DMS114 treated with DMSO at 0.1 percent for 48 hours (cell line): ENCODE measurements around the gene ZCCHC14.
"Not testable (repeated sequence)": the region's sequence is repeated elsewhere in the genome, so short reads cannot be mapped to it uniquely, and the experiment has no call there.

ENCODE experiments used
- DNase-seq: peaks from one replicate; lab custom pipeline; 2025; ENCODE audit not compliant: unreplicated experiment; lab: John Stamatoyannopoulos, UW

The ZCCHC14 gene

DNA sequence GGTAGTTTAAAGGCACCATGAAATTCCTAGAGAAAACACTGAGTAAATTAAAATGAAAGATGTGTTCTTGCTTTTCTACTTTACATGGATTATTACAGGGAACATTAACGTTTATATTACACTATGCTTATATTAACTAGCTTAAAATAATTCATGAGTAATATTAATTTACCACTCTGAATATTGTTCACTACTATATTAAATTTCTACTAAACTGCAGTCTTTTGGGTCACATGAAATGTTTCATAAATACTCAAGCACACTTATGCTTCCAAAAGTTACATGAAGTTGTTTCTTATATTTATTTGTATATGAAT, 104.0 kb downstream of the ZCCHC14 start:
- DNase-seq = no peak

DNA sequence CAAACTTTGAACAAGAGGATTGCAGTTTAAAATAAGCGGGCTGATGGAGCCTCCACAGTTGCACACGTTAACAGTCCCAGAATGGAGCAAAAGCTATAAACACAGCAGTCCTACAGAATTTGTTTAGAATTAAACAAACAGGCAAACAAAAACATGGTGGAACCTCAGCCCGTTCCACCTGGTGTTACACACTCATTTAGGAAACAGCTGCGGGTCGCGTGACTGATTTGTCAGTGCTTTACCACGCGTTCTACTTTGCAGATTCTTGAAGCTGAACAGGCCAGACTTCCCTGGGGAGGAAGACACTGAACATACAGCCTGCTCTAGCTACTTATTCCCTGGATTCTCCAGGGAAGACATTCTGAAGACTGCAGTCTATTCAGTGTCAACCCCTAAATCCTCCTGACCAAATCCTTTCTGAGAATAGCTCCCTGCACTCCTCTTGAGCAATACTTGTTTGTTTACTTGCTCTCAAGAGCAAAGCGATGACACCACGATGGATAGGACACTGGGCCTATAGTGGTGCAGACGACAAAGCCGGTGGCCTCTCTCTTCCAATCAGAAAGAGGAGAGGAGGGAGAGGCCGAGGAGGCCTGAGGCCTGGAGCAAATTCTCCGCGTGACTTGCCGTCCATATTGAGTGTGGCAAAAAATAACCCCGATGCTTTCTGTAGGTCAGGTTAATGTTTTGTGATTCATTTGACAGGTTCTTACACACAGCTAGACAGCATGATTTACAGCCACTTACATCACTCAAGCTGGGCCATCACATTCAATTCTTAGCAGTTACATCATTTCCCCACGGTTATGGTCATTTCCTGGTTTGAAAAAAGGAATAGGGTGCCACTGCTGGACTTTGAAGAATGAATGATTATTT, 104.6 kb downstream of the ZCCHC14 start:
- peak; percentile 96 for DNase-seq

DNA sequence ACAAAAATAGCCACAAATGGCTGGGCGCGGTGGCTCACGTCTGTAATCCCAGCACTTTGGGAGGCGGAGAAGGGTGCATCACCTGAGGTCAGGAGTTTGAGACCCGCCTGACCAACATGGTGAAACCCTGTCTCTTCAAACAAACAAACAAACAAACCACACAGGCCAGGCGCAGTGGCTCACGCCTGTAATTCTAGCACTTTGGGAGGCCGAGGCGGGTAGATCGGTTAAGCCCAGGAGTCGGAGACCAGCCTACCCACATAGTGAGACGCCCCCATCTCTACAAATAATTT, 108.0 kb downstream of the ZCCHC14 start:
- not testable (repeated sequence) for DNase-seq

GRCh38 chr16:87384162-87384874, 108.5 kb downstream of the ZCCHC14 start:
- DNase-seq = no peak

DNA sequence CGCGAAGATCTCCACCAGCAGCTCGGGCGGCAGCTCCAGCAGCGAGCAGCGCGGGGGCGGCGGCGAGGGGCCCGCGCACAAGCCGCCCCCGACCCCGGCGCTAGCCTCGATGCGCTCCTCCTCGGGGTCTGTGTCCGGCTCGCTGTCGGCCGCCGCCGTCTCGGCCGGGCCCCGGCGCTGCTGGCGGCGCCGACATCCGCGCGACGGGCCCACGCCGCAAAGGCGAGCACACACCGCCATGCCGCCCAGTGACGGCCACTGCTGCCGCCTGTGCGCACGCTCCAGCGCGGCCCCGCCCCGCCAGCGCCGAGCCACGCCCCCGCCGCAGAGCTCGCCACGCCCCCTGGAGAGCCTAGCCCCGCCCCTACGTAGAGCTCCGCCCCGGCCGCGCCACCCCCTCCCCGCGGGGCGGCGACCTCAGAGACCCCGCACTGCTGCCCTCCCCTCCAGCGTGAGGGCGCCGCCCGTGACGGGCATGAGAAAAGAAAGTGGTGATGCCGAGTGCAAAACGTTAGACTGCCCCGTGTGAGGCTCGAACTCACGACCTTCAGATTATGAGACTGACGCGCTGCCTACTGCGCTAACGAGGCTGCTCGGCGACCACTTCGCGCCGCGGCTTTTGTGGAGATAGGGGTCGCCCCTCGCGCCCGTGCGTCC, 109.2 kb downstream of the ZCCHC14 start, which contains the start of gene FBXO31:
FBXO31 (minus strand) TSS at position 272 of the 657 bp plus-strand sequence; CDS start at position 240, 32 bp downstream.
- DNase-seq = peak; percentile 85

DNA sequence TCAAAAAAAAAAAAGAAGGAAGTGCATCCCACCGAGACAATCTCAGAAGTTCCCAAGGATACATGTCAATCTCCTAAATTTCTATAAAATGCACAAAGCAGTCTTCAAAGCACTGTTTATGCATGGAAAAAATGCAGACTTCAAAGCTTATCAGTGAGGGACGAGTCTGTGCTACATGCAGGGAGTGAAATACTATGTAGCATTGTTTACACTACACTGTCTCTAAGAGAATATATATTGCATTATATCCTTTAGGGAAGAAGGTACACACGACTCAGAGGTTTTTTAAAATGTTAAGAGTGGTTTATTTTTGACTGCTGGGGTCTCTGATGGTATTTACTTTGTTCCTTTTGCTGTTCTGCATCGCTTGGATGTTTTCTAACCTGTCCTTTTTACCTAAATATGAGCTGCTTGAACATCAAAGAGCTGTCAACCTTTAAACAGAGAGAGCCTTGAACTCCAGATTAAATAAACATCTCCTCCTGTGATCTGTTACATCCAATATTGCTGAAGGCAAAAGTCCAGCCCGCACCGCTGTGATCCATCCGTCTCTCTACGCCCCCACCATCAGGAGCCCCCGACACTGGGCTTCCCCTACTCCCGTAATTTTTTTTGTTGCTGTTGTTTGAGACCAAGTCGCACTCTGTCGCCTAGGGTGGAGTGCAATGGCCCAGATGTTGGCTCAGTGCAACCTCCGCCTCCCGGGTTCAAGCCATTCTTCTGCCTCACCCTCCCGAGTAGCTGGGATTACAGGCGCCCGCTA, 110.6 kb downstream of the ZCCHC14 start:
- DNase-seq = no peak

GRCh38 chr16:87380881-87381280, 111.9 kb downstream of the ZCCHC14 start:
- DNase-seq = no peak

- DNase-seq = no peak
These were observed 112.4 kb downstream of the ZCCHC14 start for GRCh38 chr16:87380403-87380802.

- not testable (repeated sequence) for DNase-seq
These were observed 113.5 kb downstream of the ZCCHC14 start for GRCh38 chr16:87379312-87379752.

DNA sequence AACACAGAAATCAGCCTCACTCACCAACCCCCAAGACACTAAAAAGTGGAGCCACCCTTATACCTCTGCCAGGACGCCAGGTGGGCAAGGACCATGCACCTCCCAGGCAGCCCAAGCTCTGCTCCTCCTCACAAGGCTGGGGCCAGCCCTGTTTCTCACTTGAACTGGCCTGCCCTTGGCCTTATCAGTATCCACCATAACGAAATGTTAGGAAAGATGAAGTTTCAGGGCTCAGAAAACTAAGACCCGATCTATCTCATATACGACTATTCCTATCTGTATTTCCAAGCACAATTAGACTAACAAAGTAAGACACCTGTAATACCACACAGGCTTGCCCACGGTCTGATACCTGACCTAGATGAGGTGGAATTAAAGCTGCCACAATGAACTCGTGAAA, 116.2 kb downstream of the ZCCHC14 start:
- DNase-seq = no peak

GRCh38 chr16:87375426-87376135, 117.2 kb downstream of the ZCCHC14 start:
- DNase-seq = no peak

GRCh38 chr16:87374313-87374712, 118.5 kb downstream of the ZCCHC14 start:
- no peak for DNase-seq

DNA sequence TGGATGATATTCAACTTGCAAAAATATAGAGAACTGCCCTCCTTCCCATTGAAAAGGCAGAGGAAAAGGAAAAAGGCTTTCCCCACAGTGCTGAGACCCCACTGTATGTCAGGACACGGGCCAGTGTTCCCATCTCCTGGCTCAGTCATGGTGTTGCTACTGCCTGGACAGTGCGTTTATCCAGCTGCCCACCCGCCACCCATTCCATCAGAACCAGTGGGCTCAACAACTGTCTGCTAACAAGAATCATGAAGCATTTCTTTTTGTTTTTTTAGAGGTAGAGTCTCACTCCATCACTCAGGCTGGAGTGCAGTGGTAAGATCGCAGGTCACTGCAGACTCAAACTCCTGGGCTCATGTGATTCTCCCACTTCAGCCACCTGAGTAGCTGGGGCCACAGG, 120.5 kb downstream of the ZCCHC14 start:
- no peak for DNase-seq

DNA sequence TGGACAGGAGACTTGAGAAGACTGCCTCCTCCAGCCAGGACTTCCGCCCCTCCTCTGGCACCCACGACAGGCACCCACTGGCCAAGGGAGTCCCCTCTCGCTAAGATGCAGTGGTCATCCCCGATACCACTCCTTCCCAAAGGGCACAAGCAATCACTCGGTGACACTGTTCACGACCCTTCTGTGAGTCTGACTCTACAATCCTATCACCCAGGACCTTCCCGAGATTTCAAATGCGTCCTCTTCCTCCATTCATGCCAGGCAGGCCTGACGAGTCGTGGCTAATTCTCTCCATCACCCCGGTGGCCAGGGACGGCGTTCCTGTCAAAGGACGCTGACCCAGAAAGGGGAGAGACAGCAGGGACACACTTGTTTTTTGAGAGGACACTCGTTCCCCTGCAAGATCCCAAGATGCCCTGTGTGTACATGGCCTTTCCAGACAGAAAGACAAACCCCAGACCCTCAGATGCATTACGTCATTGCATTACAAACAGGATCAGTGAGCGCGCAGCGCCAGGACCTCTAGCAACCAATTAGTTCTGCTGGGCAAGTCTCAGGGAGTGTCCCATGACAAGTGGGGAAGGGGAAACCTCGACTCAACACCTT, 121.5 kb downstream of the ZCCHC14 start:
- no peak for DNase-seq

GRCh38 chr16:87369796-87370719, 122.8 kb downstream of the ZCCHC14 start:
- DNase-seq = no peak

- no peak for DNase-seq
These were observed 123.6 kb downstream of the ZCCHC14 start for GRCh38 chr16:87369117-87369765.

DNA sequence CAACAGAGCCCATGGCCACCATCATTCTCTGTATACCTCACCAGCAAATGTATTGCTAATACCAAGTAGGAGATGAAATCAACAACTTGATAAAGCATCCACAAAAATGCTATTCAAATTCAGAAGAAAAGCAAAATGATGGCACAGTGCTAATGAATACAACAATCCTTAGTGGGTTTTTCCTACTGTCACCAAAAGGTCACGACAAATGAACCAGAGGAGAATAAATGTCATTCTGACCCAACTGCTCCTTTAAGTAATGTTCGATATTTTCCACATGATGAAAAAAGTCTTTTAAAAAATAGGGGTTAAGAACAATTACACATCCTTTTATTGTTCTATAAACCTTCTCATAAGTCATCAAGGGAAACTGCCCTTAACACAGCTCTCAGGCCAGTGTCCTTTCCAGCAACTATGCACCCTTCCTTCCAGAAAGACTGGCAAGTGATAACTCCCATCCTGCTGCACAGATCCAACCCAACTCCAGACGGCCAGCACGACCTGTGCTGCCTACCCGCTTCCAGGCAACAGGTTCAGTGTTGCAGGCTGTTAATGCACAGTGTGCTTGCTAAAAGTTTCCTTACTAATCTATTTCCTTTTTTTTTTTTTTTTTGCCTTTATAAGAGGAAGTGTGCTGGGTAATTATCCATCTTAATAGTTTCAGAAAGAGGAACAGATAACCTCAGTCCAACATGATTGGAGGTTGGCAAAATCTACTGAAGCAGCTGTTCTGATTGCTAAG, 124.6 kb downstream of the ZCCHC14 start:
- DNase-seq = no peak

DNA sequence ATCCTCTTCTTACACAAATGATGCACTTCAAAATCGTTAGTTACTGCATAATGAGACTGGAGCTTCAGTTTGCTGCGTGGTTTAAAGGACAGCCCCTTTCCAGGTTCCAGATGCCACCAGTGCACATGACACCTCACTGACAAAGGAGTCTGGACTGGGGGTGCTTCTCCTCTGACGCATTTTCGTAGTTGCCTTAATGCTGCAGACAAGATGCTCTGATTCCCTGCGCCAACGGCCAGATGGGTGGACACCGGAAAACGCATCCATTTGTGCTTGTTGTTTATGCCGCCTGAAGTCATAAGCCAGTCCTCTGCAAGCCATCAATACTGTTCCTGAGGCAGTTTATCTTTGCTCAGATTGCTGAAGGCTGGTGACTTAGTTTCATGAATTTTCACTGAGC, 125.3 kb downstream of the ZCCHC14 start:
- no peak for DNase-seq
